SK-N-SH treated with all-trans-retinoic acid at 6 μM for 48 hours (cell line): Measurements from ENCODE around the gene CCDC68.
"Not testable (repeated sequence)": the region's sequence is repeated elsewhere in the genome, so short reads cannot be mapped to it uniquely, and the experiment has no call there.

ENCODE experiments used
- CREB5 ChIP-seq: fragments of 250-450 bp; sonication (Bioruptor Pico); IDR thresholded peaks from 2 replicates; pipeline ENCODE4 v1.5.1; 2020; ENCODE audit warnings: low read depth, mild to moderate bottlenecking, moderate library complexity
- CSDC2 ChIP-seq: fragments of 250-450 bp; sonication (Bioruptor Pico); IDR thresholded peaks from 2 replicates; pipeline ENCODE4 v1.5.0; 2020; ENCODE audit warnings: mild to moderate bottlenecking, moderate library complexity
- CSRNP3 ChIP-seq: fragments of 250-450 bp; sonication (Bioruptor Pico); IDR thresholded peaks from 2 replicates; pipeline ENCODE4 v1.5.1; 2021; ENCODE audit warnings: mild to moderate bottlenecking, moderate library complexity
- ESRRG ChIP-seq: fragments of 250-450 bp; sonication (Bioruptor Pico); IDR thresholded peaks from 2 replicates; pipeline ENCODE4 v1.6.1; 2021; ENCODE audit warnings: mild to moderate bottlenecking
- ISL1 ChIP-seq: fragments of 250-450 bp; sonication (Bioruptor Pico); IDR thresholded peaks from 2 replicates; pipeline ENCODE4 v2.1.2; 2022; ENCODE audit warnings: mild to moderate bottlenecking, moderate library complexity
- PATZ1 ChIP-seq: fragments of 250-450 bp; sonication (Bioruptor Pico); IDR thresholded peaks from 2 replicates; pipeline ENCODE4 v1.8.0; 2020; ENCODE audit warnings: mild to moderate bottlenecking, moderate library complexity, borderline replicate concordance
- RARB ChIP-seq: fragments of 250-450 bp; sonication (Bioruptor Pico); IDR thresholded peaks from 2 replicates; pipeline ENCODE4 v1.8.0; 2021; ENCODE audit warnings: mild to moderate bottlenecking, moderate library complexity
- SNAI2 ChIP-seq: fragments of 250-450 bp; sonication (Bioruptor Pico); IDR thresholded peaks from 2 replicates; pipeline ENCODE4 v1.5.0; 2020; ENCODE audit warnings: mild to moderate bottlenecking, moderate library complexity
- TOX ChIP-seq: fragments of 250-450 bp; sonication (Bioruptor Pico); IDR thresholded peaks from 2 replicates; pipeline ENCODE4 v1.8.0; 2021; ENCODE audit warnings: mild to moderate bottlenecking, moderate library complexity, borderline replicate concordance
- ZC3H10 ChIP-seq: fragments of 250-450 bp; sonication (Bioruptor Pico); IDR thresholded peaks from 2 replicates; pipeline ENCODE4 v1.5.1; 2021; ENCODE audit warnings: mild to moderate bottlenecking, moderate library complexity
- ZNF565 ChIP-seq: fragments of 450-650 bp; formaldehyde crosslinking; conservative IDR thresholded peaks from 2 replicates; pipeline ENCODE4 v1.5.0; 2020; ENCODE audit warnings: low read depth, mild to moderate bottlenecking, moderate library complexity
- ZNF70 ChIP-seq: fragments of 450-650 bp; formaldehyde crosslinking; IDR thresholded peaks from 2 replicates; pipeline ENCODE4 v1.5.0; 2020; ENCODE audit warnings: mild to moderate bottlenecking, moderate library complexity
- ZNF8 ChIP-seq: fragments of 450-650 bp; formaldehyde crosslinking; IDR thresholded peaks from 2 replicates; pipeline ENCODE4 v1.5.0; 2020; ENCODE audit warnings: mild to moderate bottlenecking, moderate library complexity

- TF ChIP-seq CSDC2 (CRISPR knock-in tag); PATZ1 (CRISPR knock-in tag); CSRNP3; ZNF565 (CRISPR knock-in tag); ZNF70 (CRISPR knock-in tag); ZC3H10 (CRISPR knock-in tag); ZNF8 (CRISPR knock-in tag); CREB5 (CRISPR knock-in tag); SNAI2 (CRISPR knock-in tag); TOX (CRISPR knock-in tag); ESRRG (CRISPR knock-in tag); ISL1 (CRISPR knock-in tag); RARB: not testable (repeated sequence)
These were observed 104.2 kb downstream of the CCDC68 start for GRCh38 chr18:54855050-54855449.
